Stimulated activated CD4-positive, alpha-beta T cell treated with anti-CD3 and anti-CD28 coated beads, TNF-alpha, amount 100 ng/mL, for 24 hours (primary cell): ENCODE measurements around the gene UQCC2.
A peak's percentile ranks its signal among the peaks of the same experiment; 100 is the strongest.

Experiments used
- DNase-seq, 3 experiments: peaks; one replicate each; pipeline ENCODE4 v3.0.0-alpha.2; 2020; ENCODE audit warnings: low read depth in 3 of 3

UQCC2 gene

DNA sequence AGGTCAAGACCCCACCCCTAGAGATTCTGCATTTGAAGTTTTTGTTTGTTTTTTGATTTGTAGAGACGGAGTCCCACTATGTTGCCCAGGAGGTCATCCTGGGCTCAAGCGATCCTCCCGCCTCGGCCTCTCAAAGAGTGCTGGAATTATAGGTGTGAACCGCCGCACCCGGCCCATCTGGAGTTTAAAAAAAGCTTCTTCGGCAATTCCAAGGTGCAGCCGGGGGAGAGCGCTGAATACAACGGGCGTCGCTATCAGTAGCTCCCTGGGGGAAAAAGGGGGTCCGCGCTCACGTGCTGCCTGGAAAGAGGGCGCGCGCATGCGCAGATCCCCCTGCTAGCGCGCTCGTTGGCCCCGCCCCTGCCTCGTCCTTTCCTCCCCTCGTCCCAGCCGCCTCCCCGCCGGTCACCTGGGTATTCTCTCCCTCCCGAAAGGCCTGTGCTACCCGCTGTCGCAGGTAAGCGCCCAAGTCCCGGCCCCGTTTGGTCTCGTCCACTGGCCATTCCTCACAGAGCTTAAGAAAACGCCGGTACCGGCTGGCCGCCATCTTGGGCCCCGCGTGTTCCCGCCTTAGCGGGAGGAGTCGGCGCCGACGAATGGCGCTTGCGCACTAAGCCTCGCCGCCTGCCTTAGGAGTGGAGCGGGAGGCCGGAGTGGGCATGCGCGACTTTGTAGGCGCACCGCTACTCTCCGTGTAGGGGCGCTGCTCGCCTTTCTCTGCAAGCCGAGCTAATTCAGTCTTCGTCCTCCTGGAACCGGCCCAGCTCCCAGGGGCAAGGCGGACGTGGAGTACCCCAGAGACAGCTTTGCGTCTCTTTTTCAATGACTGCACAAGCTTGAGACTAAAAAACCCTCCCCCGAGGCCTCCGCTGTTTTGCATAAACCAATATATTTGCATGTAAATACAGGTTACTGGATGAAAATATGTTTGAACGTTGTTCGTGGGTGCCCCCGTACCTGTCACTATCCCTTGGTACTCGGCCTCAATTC lies at the start of gene UQCC2:
Gene UQCC2 (minus strand): TSS at position 561 of the 990 bp plus-strand sequence. CDS start 14 bp downstream, at position 547.
- peak; percentile 94 to 96 (median 94) for DNase-seq

DNA sequence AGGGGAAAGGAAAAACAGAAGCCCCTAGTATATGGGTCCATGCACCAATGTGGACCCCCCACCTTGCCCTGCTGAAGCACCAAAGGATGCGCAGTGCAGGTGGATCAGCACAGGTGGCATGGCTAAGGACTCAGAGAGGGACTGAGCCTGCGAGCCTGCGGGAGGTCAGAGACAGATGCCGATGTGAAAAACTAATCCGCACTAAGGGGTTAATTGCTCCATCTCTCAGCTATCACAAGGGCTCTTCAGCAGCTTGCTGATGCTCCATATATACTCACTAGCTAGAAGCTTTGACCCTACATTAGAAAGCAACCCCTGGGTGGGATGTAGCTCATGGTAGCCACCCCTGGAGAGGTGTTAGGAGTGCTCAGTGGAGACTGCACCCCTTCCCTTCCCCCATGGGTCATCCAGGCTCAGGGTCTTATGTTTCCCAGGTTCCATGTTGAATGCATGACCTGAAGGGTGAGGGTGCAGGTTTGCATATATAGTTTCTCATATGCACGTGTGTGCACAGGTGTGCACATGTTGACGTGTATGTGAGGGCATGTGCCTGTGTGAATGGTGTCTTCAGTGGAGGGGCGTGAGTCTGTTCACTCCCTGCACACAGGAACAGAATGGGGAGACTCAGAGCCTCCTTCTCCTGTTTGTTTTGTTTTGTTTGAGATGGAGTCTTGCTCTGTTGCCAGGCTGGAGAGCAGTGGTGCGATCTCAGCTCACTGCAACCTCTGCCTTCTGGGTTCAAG lies 48.6 kb upstream of the UQCC2 start:
- no peak for DNase-seq

DNA sequence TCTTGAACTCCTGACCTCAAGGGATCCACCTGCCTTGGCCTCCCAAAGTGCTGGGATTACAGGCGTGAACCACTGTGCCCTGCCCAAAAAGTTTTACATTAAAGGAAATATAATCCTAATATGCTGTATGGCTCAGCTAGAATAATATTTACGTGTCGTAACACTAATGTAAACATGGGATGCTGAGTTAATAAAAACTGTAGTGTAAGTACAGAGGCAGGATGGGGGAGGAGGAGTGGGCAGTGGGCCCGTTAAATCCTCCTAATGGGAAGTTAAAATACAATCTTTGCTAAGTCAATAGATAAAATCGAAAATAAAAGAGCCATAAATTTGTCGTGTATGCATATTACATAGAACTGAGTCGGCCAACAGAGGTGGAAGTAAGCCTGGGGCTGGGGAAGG lies 47.3 kb upstream of the UQCC2 start:
- DNase-seq, result no peak

DNA sequence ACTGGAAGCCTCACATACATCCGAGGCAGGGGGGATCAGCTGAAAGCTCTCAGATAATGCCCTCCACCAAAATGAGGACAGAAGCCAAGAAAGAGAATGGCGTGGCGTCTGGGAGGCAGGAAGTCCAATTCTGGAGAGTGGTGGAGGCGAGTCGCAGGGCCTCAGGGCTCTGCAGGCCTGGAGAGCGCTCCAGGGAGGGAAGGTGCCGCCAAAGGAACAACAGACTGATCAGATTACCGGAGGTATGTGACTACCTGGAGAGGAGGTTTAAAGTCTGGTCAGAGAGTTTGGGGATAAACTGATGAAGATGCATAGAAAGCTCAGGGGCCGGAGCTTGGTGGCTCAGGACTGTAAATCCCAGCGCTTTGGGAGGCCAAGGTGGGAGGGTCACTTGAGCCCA lies 46.4 kb upstream of the UQCC2 start:
- no peak for DNase-seq

DNA sequence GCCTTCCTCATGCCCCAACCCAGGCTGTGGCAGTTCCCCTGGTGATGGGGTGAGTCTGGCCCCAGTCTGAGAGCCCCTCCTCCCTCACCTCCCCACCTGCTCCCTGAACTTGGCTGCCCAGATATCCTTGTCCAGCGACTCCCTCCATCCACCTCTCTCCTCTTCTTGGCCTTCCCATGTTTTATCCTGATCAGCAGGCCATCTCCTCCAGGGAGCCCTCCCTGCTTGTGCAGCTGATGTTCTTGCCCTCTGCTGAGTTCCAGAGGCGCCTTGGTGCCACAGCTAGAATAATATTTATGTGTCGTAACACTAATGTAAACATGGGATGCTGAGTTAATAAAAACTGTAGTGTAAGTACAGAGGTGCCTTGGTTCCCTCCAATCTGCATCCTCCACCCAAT lies 45.6 kb upstream of the UQCC2 start:
- DNase-seq, result no peak

DNA sequence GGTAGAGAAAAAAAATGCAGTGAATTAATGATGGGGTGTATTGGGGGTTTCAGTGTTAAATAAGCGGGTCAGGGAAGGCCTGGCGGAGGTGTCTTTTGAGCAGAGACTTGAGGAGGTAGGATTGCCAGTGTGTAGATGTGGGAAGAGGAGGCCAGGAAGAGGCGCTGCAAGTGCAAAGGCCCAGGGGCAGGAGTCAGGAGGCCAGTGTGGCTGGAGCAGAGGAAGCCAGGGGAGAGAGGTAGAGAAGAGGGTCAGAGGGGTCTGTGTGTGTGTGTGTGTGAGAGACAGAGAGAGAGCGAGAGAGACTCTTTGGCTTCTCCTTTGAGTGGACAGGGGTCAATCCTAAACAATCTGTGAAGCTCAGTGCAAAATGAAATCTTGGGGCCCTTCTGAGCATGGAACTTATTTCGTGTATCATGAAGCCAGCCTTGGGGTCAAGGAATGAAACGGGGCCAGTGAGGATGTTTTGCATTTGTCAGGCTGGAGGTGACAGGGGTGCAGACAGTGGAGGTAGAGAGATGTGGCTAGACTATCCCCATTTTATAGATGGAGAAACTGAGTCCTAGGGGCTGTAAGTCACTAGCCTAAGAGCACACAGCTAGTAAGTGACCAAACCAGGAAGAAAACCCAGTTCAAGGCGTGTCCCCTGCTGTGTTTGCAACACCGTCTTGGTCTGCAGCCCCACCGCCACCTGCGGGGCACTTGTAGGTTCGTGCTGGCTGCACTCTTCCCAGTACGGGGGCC lies 44.9 kb upstream of the UQCC2 start:
- no peak for DNase-seq

DNA sequence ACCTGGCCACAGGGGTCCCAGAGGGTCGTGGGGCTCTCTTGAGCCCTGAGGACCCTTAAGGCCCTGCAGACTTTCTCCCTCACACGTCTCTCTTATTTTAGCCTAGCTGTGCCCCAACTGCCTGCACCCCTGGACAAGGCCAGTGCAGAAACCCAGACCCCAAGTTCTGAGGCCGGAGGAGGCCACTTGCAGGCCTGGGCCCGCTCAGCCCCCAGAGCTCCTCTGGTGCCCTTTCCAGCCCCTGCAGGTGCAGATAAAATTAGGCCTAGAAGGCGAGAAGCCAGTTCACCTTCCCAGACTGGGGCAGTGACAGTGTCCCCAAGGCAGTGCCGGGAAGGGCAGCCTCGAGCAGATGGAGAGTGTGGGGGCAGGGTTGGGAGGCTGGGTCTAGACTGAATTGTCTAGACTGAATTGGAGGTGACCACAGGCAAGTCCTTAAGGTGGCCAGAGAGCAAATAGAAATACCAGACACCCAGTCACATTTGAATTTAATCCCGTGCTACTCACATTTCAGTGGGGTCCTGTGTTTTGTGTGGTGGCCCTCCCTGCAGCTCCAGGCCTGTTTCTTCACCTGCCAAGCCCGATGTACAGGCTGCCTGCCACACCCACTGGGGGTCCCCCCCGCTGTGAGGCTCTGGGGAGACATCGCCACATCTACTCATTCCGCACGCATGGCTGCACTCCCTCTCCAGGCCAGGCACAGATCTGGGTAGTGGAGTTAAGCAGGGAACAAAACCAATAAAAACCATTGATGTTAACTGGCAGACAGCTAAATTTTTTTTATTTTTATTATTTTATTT lies 43.8 kb upstream of the UQCC2 start:
- DNase-seq, result no peak

DNA sequence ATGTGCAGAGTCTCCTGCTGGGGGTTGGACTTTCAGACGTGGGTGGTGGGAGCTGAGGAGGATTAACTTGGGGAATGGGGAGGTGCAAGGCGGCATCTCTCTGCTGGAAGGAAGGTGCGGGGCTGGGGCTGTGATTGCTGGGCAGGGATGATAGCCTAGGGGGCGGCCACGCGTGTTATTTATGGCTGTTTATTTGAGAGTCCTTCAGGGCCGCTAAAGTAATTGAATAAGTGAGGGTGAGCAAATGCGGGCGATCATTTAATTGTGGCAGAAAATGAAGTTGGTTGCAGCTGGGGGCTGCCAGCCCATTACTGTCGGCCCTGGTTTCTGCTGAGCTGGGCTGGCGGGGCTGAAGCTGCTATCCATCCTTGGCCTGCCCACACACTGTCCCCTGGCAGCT lies 42.7 kb upstream of the UQCC2 start:
- no peak for DNase-seq

DNA sequence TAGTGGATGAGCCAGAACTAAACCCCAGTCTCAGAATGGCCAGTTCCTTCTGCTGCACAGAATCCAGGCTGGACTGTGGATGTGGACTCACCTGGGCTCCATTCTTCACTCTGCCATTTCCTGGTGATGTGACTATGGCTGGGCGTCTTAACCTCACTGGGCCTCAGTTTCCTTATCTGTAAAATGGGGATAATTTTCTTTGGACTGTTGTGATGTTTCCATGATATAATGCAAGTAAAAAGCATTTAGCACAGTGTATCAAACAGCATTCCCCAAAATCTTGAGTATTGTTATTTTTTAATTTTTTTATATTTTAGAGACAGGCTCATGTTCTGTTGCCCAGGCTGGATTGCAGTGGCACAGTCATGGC lies 41.1 kb upstream of the UQCC2 start:
- DNase-seq, result no peak

DNA sequence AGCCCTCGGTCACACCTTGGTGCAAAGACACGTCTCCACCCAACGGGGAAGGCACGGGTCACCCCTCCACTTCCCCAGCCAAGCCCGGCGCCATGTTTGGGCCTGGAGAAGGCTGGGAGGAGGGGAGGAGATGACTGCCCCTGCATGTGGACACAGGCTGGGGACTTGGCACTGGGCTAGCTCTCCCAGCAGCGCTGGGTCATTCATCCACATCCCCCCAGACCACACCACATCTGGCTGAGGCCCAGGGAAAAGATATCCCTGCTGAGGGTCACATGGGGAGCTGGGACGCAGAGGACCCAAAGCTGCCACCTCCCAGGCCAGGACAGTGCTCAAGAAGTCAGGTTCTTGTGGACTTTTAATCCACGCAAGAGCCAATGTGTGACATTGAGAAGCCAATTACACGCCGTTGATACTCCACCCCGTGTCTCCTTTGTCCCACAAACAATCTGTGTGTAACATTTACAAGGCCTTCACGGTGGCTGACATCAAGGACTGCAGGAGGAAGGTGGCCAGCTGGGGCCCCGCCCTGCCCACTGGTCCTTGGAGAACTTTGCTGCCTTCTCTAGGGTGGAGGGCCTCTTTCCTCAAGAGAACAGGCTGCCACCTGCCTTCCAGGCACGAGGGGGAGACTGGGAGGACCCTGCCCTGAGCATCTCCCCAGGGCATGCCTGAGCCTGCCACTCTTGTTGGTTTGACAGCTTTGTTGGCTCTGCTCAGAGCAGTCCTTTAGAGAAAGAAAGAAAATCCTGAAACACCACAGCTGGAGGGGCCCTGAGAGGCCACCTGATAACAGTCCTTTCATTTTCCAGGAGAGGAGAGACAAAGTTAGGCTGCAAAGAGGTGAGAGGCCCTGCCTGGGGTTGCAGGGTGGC lies 40.5 kb upstream of the UQCC2 start:
- no peak for DNase-seq

DNA sequence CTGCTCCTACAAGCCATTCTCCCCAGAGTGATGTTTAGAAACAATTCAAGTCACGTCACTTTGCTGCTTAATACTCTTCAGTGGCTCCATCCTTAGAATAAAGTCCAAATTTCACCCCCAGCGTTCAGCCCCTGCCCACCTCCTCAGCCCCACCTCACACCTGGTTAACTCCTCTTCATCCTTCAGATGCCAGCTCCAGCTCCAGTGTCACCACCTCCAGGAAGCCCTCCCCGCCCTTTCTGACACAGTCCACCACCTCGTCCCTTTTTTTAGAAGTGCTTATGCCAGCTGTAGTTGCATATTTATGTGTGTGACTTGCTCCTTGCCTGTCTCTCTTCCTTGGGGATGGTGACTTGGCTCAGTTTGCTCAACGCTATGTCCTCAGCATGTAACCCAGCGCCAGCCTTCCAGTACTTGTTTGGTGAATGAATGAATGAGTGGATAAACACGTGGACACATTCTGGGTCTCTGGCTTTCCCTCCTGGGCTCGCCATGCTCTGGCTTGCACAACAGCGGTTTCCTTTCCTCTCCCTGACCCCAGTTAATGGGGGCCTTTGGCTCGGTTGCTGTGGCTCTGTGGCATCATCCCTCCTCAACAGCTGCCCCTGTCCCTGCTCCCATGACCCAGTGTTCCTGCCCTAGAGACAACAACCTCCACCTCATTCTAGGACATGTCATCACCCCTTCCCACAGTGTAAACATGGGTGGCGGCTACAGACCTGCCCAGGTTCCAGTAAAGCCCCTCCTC lies 38.9 kb upstream of the UQCC2 start:
- DNase-seq, result no peak

DNA sequence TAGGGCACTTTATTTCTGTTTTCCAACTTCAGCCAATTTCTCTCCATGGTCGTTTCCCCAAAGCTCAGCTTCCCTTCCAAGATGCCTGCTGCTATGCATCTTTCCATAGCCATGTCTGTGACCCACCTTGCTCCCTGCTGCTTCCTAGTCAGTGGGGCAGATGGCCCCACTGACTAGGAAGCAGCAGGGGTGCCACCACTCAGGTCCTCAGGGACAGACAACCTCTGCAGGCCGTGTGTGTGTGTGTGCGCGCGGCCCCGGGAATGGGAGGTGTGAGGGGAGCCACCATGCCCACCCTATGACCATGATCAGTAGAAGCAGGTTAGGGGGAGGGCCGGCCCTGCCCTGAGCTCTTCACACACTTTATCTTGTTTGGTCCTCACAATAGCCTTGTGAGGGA lies 37.9 kb upstream of the UQCC2 start:
- no peak for DNase-seq

DNA sequence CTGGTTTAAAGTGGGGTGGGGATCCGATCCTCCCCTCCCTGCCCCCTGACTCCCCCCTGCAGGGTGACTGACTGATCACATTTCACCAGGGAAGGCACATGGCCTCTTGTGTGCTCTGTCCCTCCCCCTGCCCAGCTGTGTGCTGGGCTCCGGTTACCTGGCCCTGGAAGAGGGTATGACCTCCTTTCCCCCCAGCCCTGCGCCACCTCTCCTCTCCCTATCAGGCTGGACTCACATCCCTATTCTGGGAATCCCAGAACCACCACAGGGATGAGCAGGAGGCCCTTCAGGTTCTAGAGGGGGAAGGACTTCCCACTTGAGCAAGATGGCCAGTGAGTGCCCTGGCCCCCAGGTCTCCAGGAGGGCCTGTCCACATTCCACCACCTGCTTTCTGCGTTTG lies 37.3 kb upstream of the UQCC2 start:
- DNase-seq, result no peak

DNA sequence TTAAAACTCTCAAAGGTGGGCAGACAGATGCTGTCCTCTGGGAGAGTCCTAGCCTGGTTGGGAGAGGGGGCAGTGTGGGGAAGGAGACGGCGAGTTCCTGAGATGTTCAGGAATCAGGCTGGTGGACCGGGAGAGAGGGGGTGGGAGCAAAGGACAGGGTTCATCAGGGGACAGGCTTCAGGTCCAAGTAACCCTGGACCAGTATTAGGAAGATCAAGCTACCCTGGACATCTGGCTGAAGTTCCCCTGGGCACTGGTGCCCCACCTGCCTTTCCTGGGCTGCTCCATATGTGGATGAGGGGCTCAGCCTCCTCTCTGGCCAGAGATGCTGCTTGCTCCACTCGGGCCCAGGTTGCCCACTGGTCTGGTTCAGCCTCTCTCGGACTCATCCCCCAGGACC lies 36.3 kb upstream of the UQCC2 start:
- no peak for DNase-seq

DNA sequence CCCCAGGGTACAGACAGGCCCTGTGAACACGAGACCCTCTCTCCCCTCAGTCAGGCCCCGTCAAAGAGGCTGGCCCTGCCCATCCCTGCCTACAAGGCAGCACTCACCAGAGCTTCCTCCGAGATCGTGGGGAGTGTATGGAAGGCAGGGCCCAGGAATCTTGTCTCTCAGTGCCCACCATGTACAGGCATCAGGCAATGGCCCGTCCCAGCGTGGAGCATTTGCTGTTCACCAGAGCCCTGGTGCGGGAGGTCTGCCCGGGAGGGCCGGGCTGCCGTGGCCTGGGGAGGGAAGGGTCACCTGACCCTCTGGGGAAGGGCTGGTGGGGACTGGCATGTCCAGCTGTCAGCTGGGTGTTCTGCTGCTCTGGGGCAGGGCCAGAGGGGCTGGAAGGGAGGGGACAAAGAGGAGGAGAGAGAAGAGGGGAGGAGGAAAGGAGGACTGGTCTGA lies 35.2 kb upstream of the UQCC2 start, which contains the start of gene IP6K3:
Gene IP6K3 (minus strand): TSS at position 255 of the 450 bp plus-strand sequence. CDS start 11,429 bp downstream, outside the sequence.
- DNase-seq, result no peak

DNA sequence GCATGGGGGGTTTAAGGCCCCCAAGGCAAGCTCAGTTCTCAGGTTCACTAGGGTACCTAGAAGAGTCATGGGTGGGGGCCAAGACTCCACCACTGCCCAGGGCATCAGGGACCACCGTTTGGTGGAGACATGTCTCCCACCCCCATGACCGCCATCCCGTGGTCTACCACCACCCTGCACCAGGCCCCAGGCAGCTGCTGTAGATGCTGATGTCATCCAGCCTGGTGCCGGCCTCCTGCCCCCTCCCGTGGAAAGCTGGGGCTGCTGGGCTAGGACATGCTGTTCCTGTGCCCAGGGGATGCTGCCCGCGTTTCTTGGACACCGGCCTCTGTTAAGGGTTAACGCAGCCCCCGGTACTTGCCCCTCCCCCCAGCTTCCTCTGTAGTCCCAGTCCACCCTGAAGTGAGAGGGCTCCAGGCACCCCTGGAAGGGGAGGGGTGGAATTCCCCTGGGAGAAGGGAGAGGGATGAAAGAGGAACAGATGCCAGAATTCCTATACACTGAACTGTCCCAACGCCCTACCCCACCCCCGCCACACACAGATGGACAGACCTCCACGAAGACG lies 34.6 kb upstream of the UQCC2 start:
- no peak for DNase-seq

DNA sequence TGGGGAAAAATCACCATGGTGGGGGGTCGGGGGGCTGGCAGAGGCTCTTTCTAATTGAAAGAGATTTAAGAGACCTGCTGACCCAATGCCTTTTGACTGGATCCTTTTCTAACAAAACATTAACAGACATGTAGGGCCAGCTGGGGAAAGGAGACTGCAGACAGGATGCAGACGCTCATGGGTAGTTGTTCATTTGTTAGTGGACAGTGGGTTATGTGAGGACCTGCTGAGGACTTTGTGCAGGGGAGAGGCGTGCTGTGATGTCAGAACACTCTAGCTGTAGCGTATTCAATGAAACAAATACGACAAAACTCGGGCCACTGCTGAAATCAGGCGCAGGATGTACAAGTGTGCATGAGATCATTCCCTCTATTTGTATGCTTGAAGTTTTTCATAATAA lies 34.0 kb upstream of the UQCC2 start:
- DNase-seq, result no peak

DNA sequence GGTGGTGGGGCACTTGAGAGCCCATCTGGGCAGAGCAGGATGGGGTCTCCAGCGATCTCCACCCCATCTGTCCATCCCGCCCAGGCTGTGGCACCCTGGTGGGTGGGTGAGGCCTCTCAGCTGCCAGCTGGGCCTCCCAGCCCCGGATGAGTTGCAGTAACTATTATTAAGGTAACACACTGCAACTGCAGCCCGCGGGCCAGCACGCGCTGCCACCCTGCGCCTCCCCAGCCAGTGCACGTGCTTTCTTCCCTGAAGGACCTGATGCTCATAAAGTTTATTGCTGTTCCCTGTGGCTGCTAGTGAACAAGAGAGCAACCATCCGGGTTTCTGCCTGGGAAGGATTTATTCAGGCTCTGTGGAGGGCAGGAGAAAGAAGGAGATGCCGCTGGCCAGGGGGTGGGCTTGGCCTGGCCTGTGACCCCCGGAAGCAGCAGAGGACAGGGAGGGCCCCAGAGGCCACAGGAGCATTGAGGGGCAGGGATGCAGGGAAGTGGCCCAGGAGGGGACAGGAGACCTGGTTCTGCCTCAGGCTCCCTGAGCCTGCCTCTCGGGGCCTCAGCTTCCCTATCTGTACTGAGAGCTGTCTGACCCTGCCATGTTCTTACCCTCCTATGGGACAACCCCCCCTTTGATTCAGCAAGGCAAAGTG lies 33.5 kb upstream of the UQCC2 start:
- no peak for DNase-seq
